ENCODE measurements around the gene MAFG.
A peak's percentile ranks its signal among the peaks of the same experiment; 100 is the strongest.

MAFG gene

GRCh38 chr17:81899514-81900166 is 27.9 kb downstream of the MAFG start:
- peaks cover 5% of the 10 kb centered on the region for H3K4me1 Mint-ChIP-seq
- H3K9me3 Mint-ChIP-seq: no peaks in the 10 kb centered on the region
- peaks cover 24% of the 10 kb centered on the region for H3K36me3 Mint-ChIP-seq
- CTCF ChIA-PET: no interaction called here
- H3K27ac Mint-ChIP-seq: no peak overlapping the region
- no peak for DNase-seq
- peaks cover 32% of the 10 kb centered on the region for H3K27me3 Mint-ChIP-seq
- H3K4me3 Mint-ChIP-seq: no peak overlapping the region

GRCh38 chr17:81898885-81899284 is 28.6 kb downstream of the MAFG start:
- CTCF ChIA-PET: no interaction called here
- no peak for DNase-seq
- peaks cover 22% of the 10 kb centered on the region for H3K36me3 Mint-ChIP-seq

GRCh38 chr17:81898029-81898866 is 29.3 kb downstream of the MAFG start:
- Mint-ChIP-seq H3K27me3 (peaks cover 24% of the 10 kb centered on the region), H3K4me1 (peaks cover 7% of the 10 kb centered on the region), H3K36me3 (peaks cover 22% of the 10 kb centered on the region), H3K27ac (no peak overlapping the region), H3K9me3 (no peaks in the 10 kb centered on the region), H3K4me3 (no peak overlapping the region)
- CTCF ChIA-PET: no interaction called here
- DNase-seq: no peak

More at GRCh38 chr17:81898885-81899284, 28.6 kb downstream of the MAFG start:
- Mint-ChIP-seq H3K4me1 (peaks cover 5% of the 10 kb centered on the region), H3K27ac (no peak overlapping the region), H3K4me3 (no peak overlapping the region), H3K9me3 (no peaks in the 10 kb centered on the region), H3K27me3 (peaks cover 30% of the 10 kb centered on the region)

- CTCF ChIA-PET: no interaction called here
- no peak overlapping the region for H3K4me3 Mint-ChIP-seq
- H3K36me3 Mint-ChIP-seq: peaks cover 21% of the 10 kb centered on the region
Measured at GRCh38 chr17:81895400-81895799, 32.1 kb downstream of the MAFG start.

GRCh38 chr17:81891303-81891552 is 36.3 kb downstream of the MAFG start:
- Mint-ChIP-seq H3K4me1 (peaks cover 37% of the 10 kb centered on the region), H3K27ac (peak overlapping the region; percentile 99), H3K27me3 (no peaks in the 10 kb centered on the region), H3K36me3 (peaks cover 37% of the 10 kb centered on the region), H3K9me3 (no peaks in the 10 kb centered on the region), H3K4me3 (peak overlapping the region; percentile 96)
- DNase-seq: no peak
- CTCF ChIA-PET: interaction anchor here (0.6 to 1.3 kb wide), 3 partner anchors 22 to 36 kb away, joined by 3 read pairs; no protein-coding TSS in a partner anchor

More at GRCh38 chr17:81895400-81895799, 32.1 kb downstream of the MAFG start:
- H3K27me3 Mint-ChIP-seq: no peaks in the 10 kb centered on the region
- no peak overlapping the region for H3K27ac Mint-ChIP-seq
- H3K4me1 Mint-ChIP-seq: peaks cover 10% of the 10 kb centered on the region
- no peak for DNase-seq
- H3K9me3 Mint-ChIP-seq: no peaks in the 10 kb centered on the region

GRCh38 chr17:81890447-81891302 is 36.9 kb downstream of the MAFG start:
- peaks cover 40% of the 10 kb centered on the region for H3K36me3 Mint-ChIP-seq
- peak overlapping the region; percentile 87 for H3K4me3 Mint-ChIP-seq
- H3K27ac Mint-ChIP-seq: peak overlapping the region; percentile 98
- H3K4me1 Mint-ChIP-seq: peaks cover 42% of the 10 kb centered on the region
- CTCF ChIA-PET: interaction anchor here (0.6 kb wide), 1 partner anchor 36 kb away, joined by 3 read pairs; no protein-coding TSS in a partner anchor
- DNase-seq: peak; percentile 59
- no peaks in the 10 kb centered on the region for H3K27me3 Mint-ChIP-seq
- no peaks in the 10 kb centered on the region for H3K9me3 Mint-ChIP-seq

- no peaks in the 10 kb centered on the region for H3K27me3 Mint-ChIP-seq
- no peaks in the 10 kb centered on the region for H3K9me3 Mint-ChIP-seq
- H3K36me3 Mint-ChIP-seq: peaks cover 45% of the 10 kb centered on the region
- peaks cover 45% of the 10 kb centered on the region for H3K4me1 Mint-ChIP-seq
- peak overlapping the region; percentile 81 for H3K27ac Mint-ChIP-seq
- no peak for DNase-seq
- CTCF ChIA-PET: no interaction called here
- peak overlapping the region; percentile 87 for H3K4me3 Mint-ChIP-seq
Measured at GRCh38 chr17:81889602-81890001, 37.9 kb downstream of the MAFG start.

GRCh38 chr17:81888988-81889595 is 38.4 kb downstream of the MAFG start:
- CTCF ChIA-PET: no interaction called here
- no peak for DNase-seq
- Mint-ChIP-seq H3K27ac (peak overlapping the region; percentile 81), H3K27me3 (no peaks in the 10 kb centered on the region), H3K9me3 (no peaks in the 10 kb centered on the region), H3K36me3 (peaks cover 49% of the 10 kb centered on the region), H3K4me3 (peak overlapping the region; percentile 56), H3K4me1 (peaks cover 45% of the 10 kb centered on the region)

- peaks cover 51% of the 10 kb centered on the region for H3K36me3 Mint-ChIP-seq
- H3K27ac Mint-ChIP-seq: peak overlapping the region; percentile 37
- CTCF ChIA-PET: no interaction called here
Measured at GRCh38 chr17:81888105-81888987, 39.2 kb downstream of the MAFG start.

GRCh38 chr17:81885869-81886548 is 41.5 kb downstream of the MAFG start:
- Mint-ChIP-seq H3K4me3 (no peak overlapping the region), H3K27ac (peak overlapping the region; percentile 77), H3K27me3 (no peaks in the 10 kb centered on the region), H3K36me3 (peaks cover 59% of the 10 kb centered on the region), H3K9me3 (no peaks in the 10 kb centered on the region), H3K4me1 (peaks cover 37% of the 10 kb centered on the region)
- CTCF ChIA-PET: interaction anchor here (0.8 kb wide), 1 partner anchor 16 kb away, joined by 3 read pairs; no protein-coding TSS in a partner anchor
- no peak for DNase-seq

More at GRCh38 chr17:81888105-81888987, 39.2 kb downstream of the MAFG start:
- Mint-ChIP-seq H3K4me3 (peak overlapping the region; percentile 56), H3K27me3 (no peaks in the 10 kb centered on the region), H3K4me1 (peaks cover 43% of the 10 kb centered on the region), H3K9me3 (no peaks in the 10 kb centered on the region)
- no peak for DNase-seq

GRCh38 chr17:81885454-81885853 is 42.1 kb downstream of the MAFG start:
- CTCF ChIA-PET: interaction anchor here (0.8 kb wide), 1 partner anchor 16 kb away, joined by 3 read pairs; no protein-coding TSS in a partner anchor

GRCh38 chr17:81884968-81885367 is 42.6 kb downstream of the MAFG start:
- DNase-seq: no peak
- H3K27ac Mint-ChIP-seq: no peak overlapping the region
- no peak overlapping the region for H3K4me3 Mint-ChIP-seq
- no peaks in the 10 kb centered on the region for H3K9me3 Mint-ChIP-seq
- H3K36me3 Mint-ChIP-seq: peaks cover 56% of the 10 kb centered on the region
- peaks cover 30% of the 10 kb centered on the region for H3K4me1 Mint-ChIP-seq
- CTCF ChIA-PET: interaction anchor here (0.8 kb wide), 1 partner anchor 15 kb away, joined by 3 read pairs; no protein-coding TSS in a partner anchor
- no peaks in the 10 kb centered on the region for H3K27me3 Mint-ChIP-seq

More at GRCh38 chr17:81885454-81885853, 42.1 kb downstream of the MAFG start:
- Mint-ChIP-seq H3K27me3 (no peaks in the 10 kb centered on the region), H3K9me3 (no peaks in the 10 kb centered on the region), H3K36me3 (peaks cover 57% of the 10 kb centered on the region), H3K4me1 (peaks cover 35% of the 10 kb centered on the region), H3K27ac (peak overlapping the region; percentile 77), H3K4me3 (no peak overlapping the region)
- no peak for DNase-seq

All from activated naive CD4-positive, alpha-beta T cell treated with anti-CD3 and anti-CD28 coated beads, Interleukin-2, amount 10 ng/mL, durations not matched to agents 7 days and 5 days (primary cell).